NOMO-1 (cell line): ENCODE data around the gene AKAP6.

Source experiments
- DNase-seq, 2 experiments: peaks; one replicate each; lab custom pipeline; 2025; ENCODE audit not compliant: unreplicated experiment in 2 of 2; lab: John Stamatoyannopoulos, UW

AKAP6 gene

GRCh38 chr14:32692441-32692840 lies 363.3 kb downstream of the AKAP6 start:
- DNase-seq = no peak

GRCh38 chr14:32693114-32693513 lies 364.0 kb downstream of the AKAP6 start:
- DNase-seq = no peak

GRCh38 chr14:32694795-32695449 lies 365.8 kb downstream of the AKAP6 start:
- no peak for DNase-seq

GRCh38 chr14:32696325-32697091 lies 367.4 kb downstream of the AKAP6 start:
- no peak for DNase-seq

GRCh38 chr14:32697114-32697513 lies 368.0 kb downstream of the AKAP6 start:
- no peak for DNase-seq

GRCh38 chr14:32697704-32698103 lies 368.6 kb downstream of the AKAP6 start:
- no peak for DNase-seq

- DNase-seq = no peak
Measured at GRCh38 chr14:32698831-32699230, 369.7 kb downstream of the AKAP6 start.

- DNase-seq = no peak
Measured at GRCh38 chr14:32701475-32701874, 372.4 kb downstream of the AKAP6 start.

- no peak for DNase-seq
Measured at GRCh38 chr14:32702088-32702487, 373.0 kb downstream of the AKAP6 start.

GRCh38 chr14:32702562-32702961 lies 373.5 kb downstream of the AKAP6 start:
- no peak for DNase-seq

GRCh38 chr14:32703183-32703621 lies 374.1 kb downstream of the AKAP6 start:
- DNase-seq = no peak

GRCh38 chr14:32706721-32707519 lies 377.8 kb downstream of the AKAP6 start:
- DNase-seq = no peak

- DNase-seq = no peak
Measured at GRCh38 chr14:32707742-32708500, 378.8 kb downstream of the AKAP6 start.

GRCh38 chr14:32709027-32709426 lies 379.9 kb downstream of the AKAP6 start:
- DNase-seq = no peak

- DNase-seq = no peak
Measured at GRCh38 chr14:32710231-32710671, 381.2 kb downstream of the AKAP6 start.

- DNase-seq = peak in 1 of 2 experiments; percentile 1
Measured at GRCh38 chr14:32710731-32711680, 381.9 kb downstream of the AKAP6 start.

- no peak for DNase-seq
Measured at GRCh38 chr14:32713856-32714255, 384.8 kb downstream of the AKAP6 start.

- no peak for DNase-seq
Measured at GRCh38 chr14:32719601-32720000, 390.5 kb downstream of the AKAP6 start.

GRCh38 chr14:32720927-32721326 lies 391.8 kb downstream of the AKAP6 start:
- no peak for DNase-seq
